ENCODE results near the gene EFHD2. TPM values are rescaled to one million over a fixed set of nuclear protein-coding genes. Genes with fewer than 3 reads are reported as not detected.
A peak's percentile ranks its signal among the peaks of the same experiment; 100 is the strongest.
"Not testable (repeated sequence)": the region's sequence is repeated elsewhere in the genome, so short reads cannot be mapped to it uniquely, and the experiment has no call there.

Gene EFHD2
- polyA plus RNA-seq, 6 donors from 2014 or later: 34.1 to 49.5 (median 44.3) TPM

GRCh38 chr1:15445390-15446122, 35.9 kb downstream of the EFHD2 start:
- Mint-ChIP-seq H3K36me3 (no peaks in the 10 kb centered on the region), H3K9me3 (peaks cover 0 to 2% (median 0%) of the 10 kb centered on the region in 7 donors), H3K4me1 (no peaks in the 10 kb centered on the region), H3K27me3 (peaks cover 14 to 56% (median 41%) of the 10 kb centered on the region in 3 donors), H3K27ac (peak overlapping the region in 1 of 6 donors; percentile 28), H3K4me3 (no peak overlapping the region)
- no peak for DNase-seq
- no peak for ATAC-seq (ENCODE audit: low read depth in 2 of 2)

- Mint-ChIP-seq H3K27ac (no peak overlapping the region), H3K9me3 (peaks cover 0 to 6% (median 0%) of the 10 kb centered on the region in 7 donors), H3K27me3 (peaks cover 18 to 52% (median 46%) of the 10 kb centered on the region in 3 donors), H3K4me1 (no peaks in the 10 kb centered on the region), H3K4me3 (no peak overlapping the region), H3K36me3 (no peaks in the 10 kb centered on the region)
- ATAC-seq (ENCODE audit: low read depth in 2 of 2): no peak
- no peak for DNase-seq
Observed at GRCh38 chr1:15446212-15446611, 36.5 kb downstream of the EFHD2 start.

GRCh38 chr1:15448877-15449462, 39.3 kb downstream of the EFHD2 start:
- no peak for DNase-seq
- Mint-ChIP-seq H3K27ac (no peak overlapping the region), H3K4me1 (no peaks in the 10 kb centered on the region), H3K9me3 (peaks cover 0 to 6% (median 0%) of the 10 kb centered on the region in 7 donors), H3K27me3 (peaks cover 22 to 39% (median 38%) of the 10 kb centered on the region in 3 donors), H3K4me3 (no peak overlapping the region), H3K36me3 (no peaks in the 10 kb centered on the region)
- no peak for ATAC-seq (ENCODE audit: low read depth in 2 of 2)

GRCh38 chr1:15449567-15449966, 39.9 kb downstream of the EFHD2 start:
- no peaks in the 10 kb centered on the region for H3K4me1 Mint-ChIP-seq
- peaks cover 22 to 39% (median 38%) of the 10 kb centered on the region in 3 donors for H3K27me3 Mint-ChIP-seq
- no peaks in the 10 kb centered on the region for H3K36me3 Mint-ChIP-seq
- H3K4me3 Mint-ChIP-seq: no peak overlapping the region
- peaks cover 0 to 6% (median 0%) of the 10 kb centered on the region in 7 donors for H3K9me3 Mint-ChIP-seq
- ATAC-seq (ENCODE audit: low read depth in 2 of 2) (no peak), DNase-seq (no peak)
- H3K27ac Mint-ChIP-seq: no peak overlapping the region

GRCh38 chr1:15451014-15451722, 41.5 kb downstream of the EFHD2 start:
- Mint-ChIP-seq H3K27ac (no peak overlapping the region), H3K4me1 (no peaks in the 10 kb centered on the region), H3K36me3 (no peaks in the 10 kb centered on the region), H3K9me3 (peaks cover 0 to 5% (median 0%) of the 10 kb centered on the region in 7 donors), H3K27me3 (peaks cover 13 to 29% (median 24%) of the 10 kb centered on the region in 3 donors), H3K4me3 (no peak overlapping the region)
- ATAC-seq (ENCODE audit: low read depth in 2 of 2): no peak
- no peak for DNase-seq

- H3K27ac Mint-ChIP-seq: no peak overlapping the region
- no peak for DNase-seq
- H3K4me3 Mint-ChIP-seq: no peak overlapping the region
- no peak for ATAC-seq (ENCODE audit: low read depth in 2 of 2)
- peaks cover 0 to 5% (median 0%) of the 10 kb centered on the region in 7 donors for H3K9me3 Mint-ChIP-seq
- no peaks in the 10 kb centered on the region for H3K36me3 Mint-ChIP-seq
- no peaks in the 10 kb centered on the region for H3K4me1 Mint-ChIP-seq
- peaks cover 10 to 29% (median 13%) of the 10 kb centered on the region in 3 donors for H3K27me3 Mint-ChIP-seq
Observed at GRCh38 chr1:15452216-15452615, 42.5 kb downstream of the EFHD2 start.

GRCh38 chr1:15452866-15453571, 43.3 kb downstream of the EFHD2 start:
- Mint-ChIP-seq H3K9me3 (peaks cover 0 to 5% (median 0%) of the 10 kb centered on the region in 7 donors), H3K36me3 (no peaks in the 10 kb centered on the region), H3K27ac (no peak overlapping the region), H3K4me3 (no peak overlapping the region), H3K27me3 (peaks cover 8 to 26% (median 8%) of the 10 kb centered on the region in 3 donors), H3K4me1 (no peaks in the 10 kb centered on the region)
- ATAC-seq (ENCODE audit: low read depth in 2 of 2) (no peak), DNase-seq (no peak)

- Mint-ChIP-seq H3K27me3 (peaks cover 8 to 26% (median 8%) of the 10 kb centered on the region in 3 donors), H3K36me3 (no peaks in the 10 kb centered on the region), H3K4me1 (no peaks in the 10 kb centered on the region), H3K9me3 (peaks cover 0 to 5% (median 0%) of the 10 kb centered on the region in 7 donors), H3K27ac (no peak overlapping the region), H3K4me3 (no peak overlapping the region)
- DNase-seq: no peak
- no peak for ATAC-seq (ENCODE audit: low read depth in 2 of 2)
Observed at GRCh38 chr1:15453734-15454133, 44.0 kb downstream of the EFHD2 start.

GRCh38 chr1:15454256-15454655, 44.6 kb downstream of the EFHD2 start:
- no peak for ATAC-seq (ENCODE audit: low read depth in 2 of 2)
- Mint-ChIP-seq H3K9me3 (peaks cover 0 to 5% (median 0%) of the 10 kb centered on the region in 7 donors), H3K4me3 (no peak overlapping the region), H3K4me1 (no peaks in the 10 kb centered on the region), H3K27me3 (peaks cover 7 to 24% (median 8%) of the 10 kb centered on the region in 3 donors), H3K27ac (no peak overlapping the region), H3K36me3 (no peaks in the 10 kb centered on the region)
- DNase-seq: no peak

- Mint-ChIP-seq H3K36me3 (no peaks in the 10 kb centered on the region), H3K4me1 (no peaks in the 10 kb centered on the region), H3K27ac (no peak overlapping the region), H3K27me3 (peaks cover 4 to 16% (median 8%) of the 10 kb centered on the region in 3 donors), H3K4me3 (no peak overlapping the region), H3K9me3 (peaks cover 0 to 5% (median 0%) of the 10 kb centered on the region in 7 donors)
- no peak for DNase-seq
- ATAC-seq (ENCODE audit: low read depth in 2 of 2): no peak
Observed at GRCh38 chr1:15455522-15455921, 45.8 kb downstream of the EFHD2 start.

GRCh38 chr1:15456313-15456954, 46.7 kb downstream of the EFHD2 start, which contains the start of gene CELA2A:
Gene CELA2A, plus strand, starts transcription at chr1:15456732. Its CDS starts 22 bp downstream, at chr1:15456754.
- H3K4me3 Mint-ChIP-seq: peak within 1 kb of the TSS in 2 of 8 donors; percentile 33 to 66
- ATAC-seq (ENCODE audit: low read depth in 2 of 2) (no peak), DNase-seq (no peak)
- no peaks in the 10 kb centered on the region for H3K4me1 Mint-ChIP-seq
- H3K27ac Mint-ChIP-seq: peak within 1 kb of the TSS in 1 of 6 donors; percentile 12
- no peaks in the 10 kb centered on the region for H3K36me3 Mint-ChIP-seq
- H3K9me3 Mint-ChIP-seq: no peaks in the 10 kb centered on the region
- H3K27me3 Mint-ChIP-seq: peaks cover 4 to 10% (median 4%) of the 10 kb centered on the region in 3 donors

GRCh38 chr1:15457585-15457984, 47.9 kb downstream of the EFHD2 start:
- H3K9me3 Mint-ChIP-seq: no peaks in the 10 kb centered on the region
- no peak for ATAC-seq (ENCODE audit: low read depth in 2 of 2)
- peaks cover 4 to 10% (median 4%) of the 10 kb centered on the region in 3 donors for H3K27me3 Mint-ChIP-seq
- H3K4me3 Mint-ChIP-seq: no peak overlapping the region
- DNase-seq: no peak
- H3K4me1 Mint-ChIP-seq: no peaks in the 10 kb centered on the region
- H3K27ac Mint-ChIP-seq: no peak overlapping the region
- no peaks in the 10 kb centered on the region for H3K36me3 Mint-ChIP-seq

GRCh38 chr1:15458388-15458787, 48.7 kb downstream of the EFHD2 start:
- not testable (repeated sequence) for H3K9me3 Mint-ChIP-seq; H3K36me3 Mint-ChIP-seq; DNase-seq; H3K4me1 Mint-ChIP-seq; H3K27ac Mint-ChIP-seq; H3K27me3 Mint-ChIP-seq; ATAC-seq (ENCODE audit: low read depth in 2 of 2)
- H3K4me3 Mint-ChIP-seq: peak overlapping the region in 1 of 8 donors; percentile 9

Data from naive B cell (primary cell).